Activated CD4-positive, alpha-beta T cell treated with anti-CD3 and anti-CD28 coated beads for 4 hours (primary cell): Measurements from ENCODE around the gene LSAMP.
"Not testable (repeated sequence)": the region's sequence is repeated elsewhere in the genome, so short reads cannot be mapped to it uniquely, and the experiment has no call there.

ENCODE experiments used
- DNase-seq, 2 donors: peaks; one replicate each; pipeline ENCODE4 v3.0.0-alpha.2; 2020

LSAMP gene

GRCh38 chr3:116102037-116102436, 343.2 kb downstream of the LSAMP start:
- DNase-seq: no peak

GRCh38 chr3:116097226-116097625, 348.1 kb downstream of the LSAMP start:
- no peak for DNase-seq

- no peak for DNase-seq
Measured at GRCh38 chr3:116096631-116097030, 348.7 kb downstream of the LSAMP start.

- DNase-seq: no peak
Measured at GRCh38 chr3:116093374-116093773, 351.9 kb downstream of the LSAMP start.

- no peak for DNase-seq
Measured at GRCh38 chr3:116087426-116087825, 357.9 kb downstream of the LSAMP start.

- no peak for DNase-seq
Measured at GRCh38 chr3:116084999-116085791, 360.1 kb downstream of the LSAMP start.

GRCh38 chr3:116083683-116084082, 361.6 kb downstream of the LSAMP start:
- no peak for DNase-seq

- DNase-seq: no peak
Measured at GRCh38 chr3:116078561-116078960, 366.7 kb downstream of the LSAMP start.

- DNase-seq: no peak
Measured at GRCh38 chr3:116077557-116077956, 367.7 kb downstream of the LSAMP start.

- no peak for DNase-seq
Measured at GRCh38 chr3:116077059-116077458, 368.2 kb downstream of the LSAMP start.

GRCh38 chr3:116070516-116071278, 374.6 kb downstream of the LSAMP start:
- not testable (repeated sequence) for DNase-seq

GRCh38 chr3:116070061-116070460, 375.2 kb downstream of the LSAMP start:
- DNase-seq: no peak

GRCh38 chr3:116069024-116069423, 376.3 kb downstream of the LSAMP start:
- no peak for DNase-seq

- no peak for DNase-seq
Measured at GRCh38 chr3:116067326-116067725, 378.0 kb downstream of the LSAMP start.

- no peak for DNase-seq
Measured at GRCh38 chr3:116065501-116065900, 379.8 kb downstream of the LSAMP start.

- DNase-seq: no peak
Measured at GRCh38 chr3:116064646-116065045, 380.6 kb downstream of the LSAMP start.

- no peak for DNase-seq
Measured at GRCh38 chr3:116059421-116060096, 385.7 kb downstream of the LSAMP start.

GRCh38 chr3:116058844-116059243, 386.4 kb downstream of the LSAMP start:
- DNase-seq: no peak

- no peak for DNase-seq
Measured at GRCh38 chr3:116057400-116058006, 387.8 kb downstream of the LSAMP start.

GRCh38 chr3:116056280-116056679, 389.0 kb downstream of the LSAMP start:
- no peak for DNase-seq

- DNase-seq: no peak
Measured at GRCh38 chr3:116053017-116053416, 392.3 kb downstream of the LSAMP start.

- no peak for DNase-seq
Measured at GRCh38 chr3:116052602-116053001, 392.7 kb downstream of the LSAMP start.

GRCh38 chr3:116051586-116051985, 393.7 kb downstream of the LSAMP start:
- no peak for DNase-seq
